HepG2 (cell line): ENCODE measurements around the gene TEX19. TPM values are rescaled to one million over a fixed set of nuclear protein-coding genes. Genes with fewer than 3 reads are reported as not detected.

ENCODE experiments used
- FOXJ3 ChIP-seq: sonication (generic); formaldehyde crosslinking; IDR thresholded peaks from 2 replicates; pipeline ENCODE4 v1.4.0; 2020; ENCODE audit warnings: missing genetic modification reagents, mild to moderate bottlenecking, borderline replicate concordance
- MAZ ChIP-seq, 2 experiments: sonication (generic) in 1 of 2; formaldehyde crosslinking in 1 of 2; IDR thresholded peaks; 2 replicates each; pipeline versions ENCODE4 v1.5.0 to v1.6.1; 2012 to 2020; ENCODE audit warnings: low read depth in 2 of 2, mild to moderate bottlenecking in 2 of 2, borderline replicate concordance in 1 of 2, improper control_type of control experiment in 1 of 2, low read length in 1 of 2, missing genetic modification reagents in 1 of 2, moderate library complexity in 1 of 2
- MXI1 ChIP-seq: IDR thresholded peaks from 3 replicates; pipeline ENCODE4 v1.6.1; 2012; ENCODE audit warnings: low read depth, low read length, inconsistent platforms, borderline replicate concordance
- NR1H2 ChIP-seq: sonication (generic); formaldehyde crosslinking; IDR thresholded peaks from 2 replicates; pipeline ENCODE4 v1.8.1; 2022; ENCODE audit warnings: low read depth, missing genetic modification reagents, borderline replicate concordance
- PHF20 ChIP-seq: sonication (generic); formaldehyde crosslinking; IDR thresholded peaks from 2 replicates; pipeline ENCODE4 v1.5.0; 2020; ENCODE audit warnings: mild to moderate bottlenecking, missing genetic modification reagents
- PITX1 ChIP-seq: sonication (generic); formaldehyde crosslinking; IDR thresholded peaks from 2 replicates; pipeline ENCODE4 v1.5.1; 2020; ENCODE audit warnings: mild to moderate bottlenecking, missing genetic modification reagents
- POGZ ChIP-seq: sonication (generic); formaldehyde crosslinking; IDR thresholded peaks from 2 replicates; pipeline ENCODE4 v1.4.0; 2020; ENCODE audit warnings: mild to moderate bottlenecking, missing genetic modification reagents
- SETDB1 ChIP-seq: sonication (generic); formaldehyde crosslinking; IDR thresholded peaks from 2 replicates; pipeline ENCODE4 v1.5.1; 2020; ENCODE audit warnings: missing genetic modification reagents, mild to moderate bottlenecking, borderline replicate concordance
- ZBTB38 ChIP-seq: sonication (generic); formaldehyde crosslinking; IDR thresholded peaks from 2 replicates; pipeline ENCODE4 v1.5.1; 2020; ENCODE audit warnings: mild to moderate bottlenecking, missing genetic modification reagents
- ZEB1 ChIP-seq: IDR thresholded peaks from 2 replicates; pipeline ENCODE4 v1.6.1; 2012; ENCODE audit warnings: mild to moderate bottlenecking, low read depth, inconsistent platforms; ENCODE audit not compliant: insufficient replicate concordance
- ZFP36 ChIP-seq: fragments of 150-350 bp; IDR thresholded peaks from 2 replicates; pipeline ENCODE4 v1.6.1; 2018; ENCODE audit warnings: borderline replicate concordance, low read length, low read depth; ENCODE audit not compliant: partially characterized antibody
- ZFYVE20 ChIP-seq: sonication (generic); formaldehyde crosslinking; IDR thresholded peaks from 2 replicates; pipeline ENCODE4 v1.8.0; 2023; ENCODE audit warnings: low read depth, mild to moderate bottlenecking, moderate library complexity, missing genetic modification reagents, borderline replicate concordance
- ZNF317 ChIP-seq: sonication (generic); formaldehyde crosslinking; IDR thresholded peaks from 2 replicates; pipeline ENCODE4 v1.5.0; 2020; ENCODE audit warnings: mild to moderate bottlenecking, missing genetic modification reagents
- polyA plus RNA-seq, 8 experiments: library from polyadenylated mRNA; depleted of rRNA in 3 of 8; stranded (reverse) in 7 of 8; unstranded in 1 of 8; fragments of >200 nt; fragmentation: Illumina TruSeq in 4 of 8; extraction: Trizol in 4 of 8; gene quantifications; 2 replicates each; pipeline versions ENCODE4 v1.2.1 to v1.2.3, GENCODE V29; 2011 to 2016; ENCODE audit warnings: low read depth in 4 of 8, missing spikeins in 1 of 8, mixed read lengths in 1 of 8; ENCODE audit not compliant: insufficient read depth in 1 of 8
- total RNA-seq, 5 experiments: library from RNA; depleted of rRNA; stranded (reverse); fragments of >200 nt; fragmentation: Illumina TruSeq; extraction: Trizol; gene quantifications; 2 replicates each; pipeline ENCODE4 v1.2.3, GENCODE V29; 2016; ENCODE audit warnings: low read depth in 1 of 5
- TF ChIP-seq, protein P1 (sequence below): sonication (generic); formaldehyde crosslinking; IDR thresholded peaks from 2 replicates; pipeline ENCODE4 v1.4.0; 2020; ENCODE audit warnings: low read depth, mild to moderate bottlenecking, missing genetic modification reagents
- TF ChIP-seq, protein P2 (sequence below), 2 experiments: fragments of 450-650 bp in 1 of 2; sonication (generic) in 1 of 2; formaldehyde crosslinking; IDR thresholded peaks; 2 replicates each; pipeline versions ENCODE4 v1.5.0 to v1.8.0; 2020 to 2022; ENCODE audit warnings: mild to moderate bottlenecking in 1 of 2, missing genetic modification reagents in 1 of 2
- TF ChIP-seq, protein P3 (sequence below): sonication (generic); formaldehyde crosslinking; IDR thresholded peaks from 2 replicates; pipeline ENCODE4 v1.4.0; 2020; ENCODE audit warnings: missing genetic modification reagents, borderline replicate concordance
- TF ChIP-seq, protein P4 (sequence below), 2 experiments: sonication (generic) in 1 of 2; formaldehyde crosslinking in 1 of 2; IDR thresholded peaks; 2 replicates each; pipeline versions ENCODE4 v1.4.0 to v1.6.1; 2016 to 2020; ENCODE audit warnings: borderline replicate concordance in 1 of 2, low read depth in 1 of 2, mild to moderate bottlenecking in 1 of 2, missing genetic modification reagents in 1 of 2

The TEX19 gene
- total and polyA plus RNA-seq, 2 of the 13 experiments (the other 11 are each of a cell fraction or from before 2014, with no cell fraction given): 1.3 to 6.0 TPM

DNA sequence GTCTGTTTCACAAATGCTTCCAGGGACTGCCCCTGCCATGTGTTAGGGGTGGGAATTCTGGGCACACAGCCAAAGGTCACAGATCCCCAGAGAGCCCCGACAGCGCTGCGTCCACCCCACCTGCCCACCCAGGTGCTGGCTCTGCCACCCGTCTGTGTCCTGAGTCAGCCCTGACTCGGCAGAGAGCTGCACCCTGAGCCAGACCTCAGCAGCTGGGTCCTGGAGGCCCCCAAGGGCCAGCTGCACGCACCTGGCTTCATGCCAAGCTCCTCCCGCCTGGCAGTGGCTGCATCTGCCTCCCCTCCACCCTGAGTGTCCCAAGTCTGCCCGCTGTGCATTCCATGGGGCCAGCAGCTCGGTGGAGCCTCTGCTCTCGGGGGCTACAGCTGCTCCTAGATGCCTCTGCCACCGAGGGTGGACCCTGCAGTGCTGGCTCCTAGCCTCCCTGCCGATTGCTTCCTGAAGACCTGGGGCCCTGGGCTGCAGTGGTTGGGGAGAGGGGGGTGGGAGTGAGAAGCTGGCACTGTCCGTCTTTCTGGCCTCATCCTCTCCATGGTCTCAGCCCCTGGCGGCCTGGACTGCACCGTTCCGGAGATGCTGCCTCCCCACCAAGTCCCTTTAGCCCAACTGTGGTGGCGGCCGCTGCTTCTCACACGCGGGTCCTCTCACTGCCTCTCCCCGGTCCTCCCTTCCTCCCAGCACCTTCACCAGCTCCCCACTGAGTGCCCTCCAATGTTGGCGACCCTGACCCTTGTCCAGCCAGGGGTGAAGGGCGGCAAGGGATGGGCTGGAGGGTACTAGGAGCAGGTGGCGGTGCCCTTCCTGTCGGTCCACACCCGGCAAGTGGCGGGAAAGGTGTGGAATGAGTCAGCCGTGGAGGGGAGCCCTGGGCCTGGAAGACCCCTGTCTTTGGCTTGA, 28.5 kb upstream of the TEX19 start (continued):
- TF ChIP-seq, protein P1, sequence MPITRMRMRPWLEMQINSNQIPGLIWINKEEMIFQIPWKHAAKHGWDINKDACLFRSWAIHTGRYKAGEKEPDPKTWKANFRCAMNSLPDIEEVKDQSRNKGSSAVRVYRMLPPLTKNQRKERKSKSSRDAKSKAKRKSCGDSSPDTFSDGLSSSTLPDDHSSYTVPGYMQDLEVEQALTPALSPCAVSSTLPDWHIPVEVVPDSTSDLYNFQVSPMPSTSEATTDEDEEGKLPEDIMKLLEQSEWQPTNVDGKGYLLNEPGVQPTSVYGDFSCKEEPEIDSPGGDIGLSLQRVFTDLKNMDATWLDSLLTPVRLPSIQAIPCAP (CRISPR knock-in tag): no peak
- TF ChIP-seq SETDB1 (CRISPR knock-in tag) (no peak), POGZ (CRISPR knock-in tag) (no peak; the same call in 1 of the 2 replicates), FOXJ3 (CRISPR knock-in tag) (no peak), ZFP36 (no peak), MXI1 (peak; percentile 72; the same call in 2 of the 3 replicates), ZNF317 (CRISPR knock-in tag) (no peak), MAZ (IDR thresholded peaks at IDR 0.05; ENCODE audit: borderline replicate concordance, low read depth, low read length) (peak; percentile 84), MAZ (CRISPR knock-in tag; IDR thresholded peaks at IDR 0.05; ENCODE audit: low read depth) (peak; percentile 71; the same call in 1 of the 2 replicates), ZBTB38 (CRISPR knock-in tag) (peak; percentile 93), PITX1 (CRISPR knock-in tag) (peak; percentile 79), ZEB1 (peak; percentile 94), NR1H2 (no peak), PHF20 (CRISPR knock-in tag) (no peak), ZFYVE20 (CRISPR knock-in tag) (no peak)
- TF ChIP-seq, protein P2, sequence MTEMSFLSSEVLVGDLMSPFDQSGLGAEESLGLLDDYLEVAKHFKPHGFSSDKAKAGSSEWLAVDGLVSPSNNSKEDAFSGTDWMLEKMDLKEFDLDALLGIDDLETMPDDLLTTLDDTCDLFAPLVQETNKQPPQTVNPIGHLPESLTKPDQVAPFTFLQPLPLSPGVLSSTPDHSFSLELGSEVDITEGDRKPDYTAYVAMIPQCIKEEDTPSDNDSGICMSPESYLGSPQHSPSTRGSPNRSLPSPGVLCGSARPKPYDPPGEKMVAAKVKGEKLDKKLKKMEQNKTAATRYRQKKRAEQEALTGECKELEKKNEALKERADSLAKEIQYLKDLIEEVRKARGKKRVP (CRISPR knock-in tag; IDR thresholded peaks at IDR 0.05): no peak
- TF ChIP-seq, protein P3, sequence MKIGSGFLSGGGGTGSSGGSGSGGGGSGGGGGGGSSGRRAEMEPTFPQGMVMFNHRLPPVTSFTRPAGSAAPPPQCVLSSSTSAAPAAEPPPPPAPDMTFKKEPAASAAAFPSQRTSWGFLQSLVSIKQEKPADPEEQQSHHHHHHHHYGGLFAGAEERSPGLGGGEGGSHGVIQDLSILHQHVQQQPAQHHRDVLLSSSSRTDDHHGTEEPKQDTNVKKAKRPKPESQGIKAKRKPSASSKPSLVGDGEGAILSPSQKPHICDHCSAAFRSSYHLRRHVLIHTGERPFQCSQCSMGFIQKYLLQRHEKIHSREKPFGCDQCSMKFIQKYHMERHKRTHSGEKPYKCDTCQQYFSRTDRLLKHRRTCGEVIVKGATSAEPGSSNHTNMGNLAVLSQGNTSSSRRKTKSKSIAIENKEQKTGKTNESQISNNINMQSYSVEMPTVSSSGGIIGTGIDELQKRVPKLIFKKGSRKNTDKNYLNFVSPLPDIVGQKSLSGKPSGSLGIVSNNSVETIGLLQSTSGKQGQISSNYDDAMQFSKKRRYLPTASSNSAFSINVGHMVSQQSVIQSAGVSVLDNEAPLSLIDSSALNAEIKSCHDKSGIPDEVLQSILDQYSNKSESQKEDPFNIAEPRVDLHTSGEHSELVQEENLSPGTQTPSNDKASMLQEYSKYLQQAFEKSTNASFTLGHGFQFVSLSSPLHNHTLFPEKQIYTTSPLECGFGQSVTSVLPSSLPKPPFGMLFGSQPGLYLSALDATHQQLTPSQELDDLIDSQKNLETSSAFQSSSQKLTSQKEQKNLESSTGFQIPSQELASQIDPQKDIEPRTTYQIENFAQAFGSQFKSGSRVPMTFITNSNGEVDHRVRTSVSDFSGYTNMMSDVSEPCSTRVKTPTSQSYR (CRISPR knock-in tag): peak; percentile 43; the same call in 1 of the 2 replicates
- TF ChIP-seq, protein P4, sequence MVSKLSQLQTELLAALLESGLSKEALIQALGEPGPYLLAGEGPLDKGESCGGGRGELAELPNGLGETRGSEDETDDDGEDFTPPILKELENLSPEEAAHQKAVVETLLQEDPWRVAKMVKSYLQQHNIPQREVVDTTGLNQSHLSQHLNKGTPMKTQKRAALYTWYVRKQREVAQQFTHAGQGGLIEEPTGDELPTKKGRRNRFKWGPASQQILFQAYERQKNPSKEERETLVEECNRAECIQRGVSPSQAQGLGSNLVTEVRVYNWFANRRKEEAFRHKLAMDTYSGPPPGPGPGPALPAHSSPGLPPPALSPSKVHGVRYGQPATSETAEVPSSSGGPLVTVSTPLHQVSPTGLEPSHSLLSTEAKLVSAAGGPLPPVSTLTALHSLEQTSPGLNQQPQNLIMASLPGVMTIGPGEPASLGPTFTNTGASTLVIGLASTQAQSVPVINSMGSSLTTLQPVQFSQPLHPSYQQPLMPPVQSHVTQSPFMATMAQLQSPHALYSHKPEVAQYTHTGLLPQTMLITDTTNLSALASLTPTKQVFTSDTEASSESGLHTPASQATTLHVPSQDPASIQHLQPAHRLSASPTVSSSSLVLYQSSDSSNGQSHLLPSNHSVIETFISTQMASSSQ (IDR thresholded peaks at IDR 0.05; ENCODE audit: low read depth): no peak
- TF ChIP-seq, protein P4 (CRISPR knock-in tag; IDR thresholded peaks at IDR 0.05; ENCODE audit: borderline replicate concordance): peak; percentile 51
